Heart left ventricle (tissue), 16 donors: ENCODE data around the gene TGFBRAP1. TPM values are rescaled to one million over a fixed set of nuclear protein-coding genes. Genes with fewer than 3 reads are reported as not detected.
"Not testable (repeated sequence)": the region's sequence is repeated elsewhere in the genome, so short reads cannot be mapped to it uniquely, and the experiment has no call there.

Experiments
- ATAC-seq, 4 donors: fragments of 200-7000 bp; cut with Tn5 transposase; one replicate each; pipeline ENCODE4 v1.9.1; 2020 to 2022; ENCODE audit warnings: moderate library complexity in 4 of 4, mild to moderate bottlenecking in 3 of 4, moderate number of reproducible peaks in 1 of 4
- DNase-seq, 5 donors: peaks; one replicate each; pipeline ENCODE4 v3.0.0-alpha.2; 2020
- H3K27ac ChIP-seq, 12 donors: fragments of 200-600 bp; sonication (generic) in 4 of 12; one replicate each; pipeline versions ENCODE4 v1.5.0 to v1.8.0; 2016 to 2022; ENCODE audit warnings: mild to moderate bottlenecking in 2 of 12
- H3K27me3 ChIP-seq, 9 donors: fragments of 200-600 bp; sonication (generic) in 2 of 9; one replicate each; pipeline versions ENCODE4 v1.5.1 to v1.8.0; 2016 to 2022; ENCODE audit warnings: mild to moderate bottlenecking in 3 of 9
- H3K36me3 ChIP-seq, 9 donors: fragments of 200-600 bp; sonication (generic) in 2 of 9; one replicate each; pipeline versions ENCODE4 v1.5.0 to v1.8.0; 2018 to 2022; ENCODE audit warnings: mild to moderate bottlenecking in 2 of 9
- H3K4me1 ChIP-seq, 12 donors: fragments of 200-600 bp; sonication (generic) in 4 of 12; one replicate each; pipeline versions ENCODE4 v1.5.0 to v1.8.0; 2016 to 2022; ENCODE audit warnings: mild to moderate bottlenecking in 3 of 12
- H3K4me3 ChIP-seq, 12 donors: fragments of 200-600 bp; sonication (generic) in 4 of 12; one replicate each; pipeline versions ENCODE4 v1.5.0 to v1.8.0; 2017 to 2022; ENCODE audit warnings: mild to moderate bottlenecking in 9 of 12, moderate library complexity in 4 of 12
- H3K9me3 ChIP-seq, 12 donors: fragments of 200-600 bp; sonication (generic) in 4 of 12; one replicate each; pipeline versions ENCODE4 v1.5.0 to v1.8.0; 2016 to 2022; ENCODE audit warnings: mild to moderate bottlenecking in 1 of 12
- POLR2A ChIP-seq, 2 donors: fragments of 450-650 bp; IDR thresholded peaks; one replicate each; pipeline ENCODE4 v1.6.1; 2017; ENCODE audit warnings: antibody characterized with exemption in 2 of 2, mild to moderate bottlenecking in 2 of 2, moderate library complexity in 2 of 2
- WGBS, 4 donors: extraction: QIAGEN DNeasy Blood & Tissue Kit in 2 of 4; methylation state at CpG; one replicate each; pipeline versions ENCODE4 v1.1.5 to v1.1.7; 2013 to 2018; 5-methylcytosine and 5-hydroxymethylcytosine counted together
- intact Hi-C, 10 donors: fragments of 100-400 bp; cut with DNase I; formaldehyde crosslinking; loops; one replicate each; pipeline versions ENCODE4 v1.11.1 to v1.14.2; 2022
- polyA plus RNA-seq, 2 donors: library from polyadenylated mRNA; stranded (reverse); fragments of 200-250 nt; gene quantifications; one replicate each; pipeline ENCODE4 v1.2.3, GENCODE V29; 2013
- total RNA-seq, 9 donors: library from RNA; depleted of rRNA in 2 of 9; stranded (reverse); fragments of >200 nt in 2 of 9; fragmentation: NEBNext Ultra II Directional in 3 of 9; extraction: Animal tissue kit (Norgen Biotek cat#: 25700) in 3 of 9; gene quantifications; one replicate each; pipeline versions ENCODE4 v1.1.0 to v1.2.4, GENCODE V29; 2016 to 2023
- TF ChIP-seq, protein P1 (sequence below), 12 donors: fragments of 200-600 bp; sonication (generic) in 4 of 12; IDR thresholded peaks; one replicate each; pipeline versions ENCODE4 v1.5.0 to v1.8.0; 2018 to 2022; ENCODE audit warnings: antibody characterized with exemption in 12 of 12, mild to moderate bottlenecking in 5 of 12
- donor health status: ischemic (EF 13 %, LVEDD 7.1; RV severe dilation, severe dysfunction).
- donor health status: healthy with polysubstance abuse.
- donor health status: DM: no; HTN: yes; CAD: no.
- donor health status: DM: no; HTN: no; CAD: no.
- donor health status: ischemic (EF 25% LVEDD 6.9; RV normal size, moderate dysfunction).
- donor health status: ischemic (EF 25% LVEDD 5.7; RV mildly dilated, moderate dysfunction).
- donor health status: healthy.
- donor health status: DM: yes; HTN: yes; CAD: no.
- donor health status: ischemic (EF 35%, LVEDD 5.7; RV mildly dilated, moderate dysfunction).
- donor health status: nonischemic (EF 11% LVEDD 7.7; RV severe dilation, severe dysfunction).
- donor health status: DM: yes; HTN: yes; CAD: no.
- donor health status: PGD.
- donor health status: ischemic (EF 29% LVEDD 5.4; RV normal size, mild dysfunction).
- donor health status: nonischemic (EF 23%, LVEDD 6.1; RV moderate dilation, normal function).

The TGFBRAP1 gene
- total and polyA plus RNA-seq, 11 donors: 1.8 to 20.0 (median 10.8) TPM

DNA sequence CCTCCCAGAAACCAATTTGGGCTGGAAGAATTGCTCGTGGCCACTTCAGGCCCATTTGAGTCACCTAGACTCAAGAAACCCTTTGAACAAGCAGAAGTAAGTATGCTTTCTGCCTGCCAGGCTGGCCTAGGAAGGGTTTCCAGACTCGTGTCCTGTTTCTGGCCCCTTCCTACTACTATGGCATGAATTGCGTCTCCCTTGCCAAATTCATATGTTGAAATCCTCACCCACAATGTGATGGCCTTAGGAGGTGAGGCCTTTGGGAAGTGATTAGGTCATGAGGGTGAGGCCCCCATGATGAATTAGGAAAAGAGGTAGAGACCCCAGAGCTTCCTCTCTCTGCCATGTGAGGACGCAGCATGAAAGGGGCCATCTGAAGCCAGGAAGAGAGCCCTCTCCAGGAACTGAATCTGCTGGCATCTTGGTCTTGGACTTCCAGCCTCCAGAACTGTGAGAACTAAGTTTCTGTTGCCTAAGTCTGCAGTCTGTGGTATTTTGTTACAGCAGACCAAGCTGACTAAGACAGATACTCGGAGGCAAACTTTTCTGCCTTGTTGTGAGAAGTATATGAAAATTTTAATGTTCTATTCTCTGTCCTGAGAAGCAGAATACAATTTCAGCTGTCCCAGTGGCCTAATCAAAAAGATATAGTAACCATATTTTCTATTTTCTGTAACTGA is 74.9 kb downstream of the TGFBRAP1 start:
- no peak for TF ChIP-seq POLR2A (IDR thresholded peaks at IDR 0.05)
- TF ChIP-seq, protein P1, sequence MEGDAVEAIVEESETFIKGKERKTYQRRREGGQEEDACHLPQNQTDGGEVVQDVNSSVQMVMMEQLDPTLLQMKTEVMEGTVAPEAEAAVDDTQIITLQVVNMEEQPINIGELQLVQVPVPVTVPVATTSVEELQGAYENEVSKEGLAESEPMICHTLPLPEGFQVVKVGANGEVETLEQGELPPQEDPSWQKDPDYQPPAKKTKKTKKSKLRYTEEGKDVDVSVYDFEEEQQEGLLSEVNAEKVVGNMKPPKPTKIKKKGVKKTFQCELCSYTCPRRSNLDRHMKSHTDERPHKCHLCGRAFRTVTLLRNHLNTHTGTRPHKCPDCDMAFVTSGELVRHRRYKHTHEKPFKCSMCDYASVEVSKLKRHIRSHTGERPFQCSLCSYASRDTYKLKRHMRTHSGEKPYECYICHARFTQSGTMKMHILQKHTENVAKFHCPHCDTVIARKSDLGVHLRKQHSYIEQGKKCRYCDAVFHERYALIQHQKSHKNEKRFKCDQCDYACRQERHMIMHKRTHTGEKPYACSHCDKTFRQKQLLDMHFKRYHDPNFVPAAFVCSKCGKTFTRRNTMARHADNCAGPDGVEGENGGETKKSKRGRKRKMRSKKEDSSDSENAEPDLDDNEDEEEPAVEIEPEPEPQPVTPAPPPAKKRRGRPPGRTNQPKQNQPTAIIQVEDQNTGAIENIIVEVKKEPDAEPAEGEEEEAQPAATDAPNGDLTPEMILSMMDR (IDR thresholded peaks at IDR 0.05): no peak
- Histone ChIP-seq H3K9me3 (no peaks in the 10 kb centered on the region), H3K27me3 (no peaks in the 10 kb centered on the region), H3K27ac (no peak overlapping the region), H3K4me1 (no peaks in the 10 kb centered on the region), H3K36me3 (no peaks in the 10 kb centered on the region), H3K4me3 (no peak overlapping the region)
- intact Hi-C loops: no loop called here
- DNase-seq (no peak), ATAC-seq (no peak)
- 88 to 92% (median 89%) methylated on average over 5 of the region's 5 CpGs for WGBS, 4 donors

DNA sequence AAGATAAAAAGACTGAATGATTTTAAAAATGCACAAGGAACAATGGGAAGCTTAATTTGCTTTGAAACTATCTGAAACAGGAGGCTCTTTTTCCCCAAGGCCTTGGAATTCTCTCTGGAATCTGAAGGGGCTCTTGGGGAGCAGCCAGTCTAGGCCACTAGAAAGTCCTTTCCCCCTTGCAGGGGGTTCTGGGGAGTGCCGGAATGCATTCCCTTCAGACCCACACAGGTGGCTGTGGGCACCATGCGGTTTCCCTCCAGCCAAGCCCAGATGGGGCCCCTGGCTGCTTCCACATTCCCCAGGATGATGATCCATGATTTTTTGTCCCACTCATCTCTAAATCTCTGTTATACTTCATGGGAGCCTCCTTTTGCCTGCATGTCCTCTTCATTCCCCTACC is 77.3 kb downstream of the TGFBRAP1 start:
- no peak for ATAC-seq
- TF ChIP-seq, protein P1 (IDR thresholded peaks at IDR 0.05): no peak
- no peak for TF ChIP-seq POLR2A (IDR thresholded peaks at IDR 0.05)
- Histone ChIP-seq H3K4me3 (no peak overlapping the region), H3K27me3 (no peaks in the 10 kb centered on the region), H3K27ac (no peak overlapping the region), H3K36me3 (no peaks in the 10 kb centered on the region), H3K9me3 (no peaks in the 10 kb centered on the region), H3K4me1 (no peaks in the 10 kb centered on the region)
- 88 to 93% (median 89%) methylated on average over 2 of the region's 2 CpGs for WGBS, 4 donors
- intact Hi-C loops: no loop called here
- DNase-seq: no peak

DNA sequence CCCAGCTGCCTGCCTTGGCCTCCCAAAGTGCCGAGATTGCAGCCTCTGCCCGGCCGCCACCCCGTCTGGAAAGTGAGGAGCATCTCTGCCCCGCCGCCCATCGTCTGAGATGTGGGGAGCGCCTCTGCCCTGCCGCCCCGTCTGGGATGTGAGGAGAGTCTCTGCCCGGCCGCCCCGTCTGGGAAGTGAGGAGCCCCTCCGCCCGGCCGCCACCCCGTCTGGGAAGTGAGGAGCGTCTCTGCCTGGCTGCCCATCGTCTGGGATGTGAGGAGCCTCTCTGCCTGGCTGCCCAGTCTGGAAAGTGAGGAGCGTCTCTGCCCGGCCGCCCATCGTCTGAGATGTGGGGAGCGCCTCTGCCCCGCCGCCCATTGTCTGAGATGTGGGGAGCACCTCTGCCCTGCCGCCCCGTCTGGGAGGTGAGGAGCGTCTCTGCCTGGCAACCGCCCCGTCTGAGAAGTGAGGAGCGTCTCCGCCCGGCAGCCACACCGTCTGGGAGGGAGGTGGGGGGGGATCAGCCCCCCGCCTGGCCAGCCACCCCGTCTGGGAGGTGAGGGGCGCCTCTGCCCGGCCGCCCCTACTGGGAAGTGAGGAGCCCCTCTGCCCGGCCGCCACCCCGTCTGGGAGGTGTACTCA is 78.4 kb downstream of the TGFBRAP1 start:
- H3K27me3 ChIP-seq, H3K27ac ChIP-seq, H3K36me3 ChIP-seq, H3K4me1 ChIP-seq, DNase-seq, ATAC-seq, H3K4me3 ChIP-seq, intact Hi-C loops, H3K9me3 ChIP-seq: not testable (repeated sequence)
- 93 to 97% (median 95%) methylated on average over 33 to 43 of the region's 43 CpGs for WGBS, 4 donors

DNA sequence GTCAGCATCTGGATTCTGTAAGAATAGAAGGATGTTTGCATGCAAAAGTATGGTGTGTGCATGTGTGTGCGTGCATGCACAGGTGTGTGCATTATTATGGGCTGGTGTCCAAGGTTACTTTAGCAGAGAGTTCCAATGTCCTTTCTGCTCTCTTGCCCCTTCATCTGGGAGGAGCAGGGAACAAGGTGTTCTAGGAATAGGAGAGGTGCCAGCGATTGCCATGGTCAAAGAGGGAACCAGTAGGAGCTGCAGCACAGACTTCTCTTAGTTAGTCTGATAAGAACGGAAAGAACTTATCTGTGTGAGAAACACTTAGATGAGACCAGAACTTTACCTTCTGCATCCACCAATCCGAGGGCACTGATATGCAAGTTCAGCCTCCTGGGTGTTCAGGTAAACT is 79.6 kb downstream of the TGFBRAP1 start:
- Histone ChIP-seq H3K36me3 (no peaks in the 10 kb centered on the region), H3K27me3 (no peaks in the 10 kb centered on the region), H3K4me1 (no peaks in the 10 kb centered on the region), H3K9me3 (no peaks in the 10 kb centered on the region), H3K4me3 (no peak overlapping the region), H3K27ac (no peak overlapping the region)
- intact Hi-C loops: no loop called here
- DNase-seq (no peak), ATAC-seq (no peak)
- WGBS, 4 donors: 64 to 77% (median 76%) methylated on average over 4 of the region's 4 CpGs
- no peak for TF ChIP-seq POLR2A (IDR thresholded peaks at IDR 0.05)

DNA sequence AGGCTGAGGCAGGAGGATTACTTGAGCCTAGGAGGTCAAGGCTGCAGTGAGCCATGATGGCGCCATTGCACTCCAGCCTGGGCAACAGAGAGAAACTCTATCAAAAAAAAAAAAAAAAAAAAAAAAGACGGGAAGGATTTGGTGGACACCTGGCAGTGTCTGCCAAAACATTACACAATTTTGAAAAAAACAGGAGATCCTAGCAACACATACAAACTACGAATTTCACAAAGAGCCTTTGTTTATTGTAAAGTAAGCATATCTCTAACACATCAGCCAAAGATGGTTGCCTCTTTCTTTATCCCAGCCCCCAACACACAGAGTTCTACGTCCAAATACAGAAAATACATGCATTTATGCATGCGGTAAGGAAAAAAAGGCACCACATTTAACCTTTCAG is 80.4 kb downstream of the TGFBRAP1 start:
- Histone ChIP-seq H3K4me3 (no peak overlapping the region), H3K27ac (no peak overlapping the region), H3K27me3 (no peaks in the 10 kb centered on the region), H3K36me3 (no peaks in the 10 kb centered on the region), H3K4me1 (no peaks in the 10 kb centered on the region), H3K9me3 (no peaks in the 10 kb centered on the region)
- intact Hi-C loops: no loop called here
- 70 to 81% (median 78%) methylated on average over 5 of the region's 5 CpGs for WGBS, 4 donors
- TF ChIP-seq, protein P1 (IDR thresholded peaks at IDR 0.05): no peak
- TF ChIP-seq POLR2A (IDR thresholded peaks at IDR 0.05): no peak
- no peak for ATAC-seq
- no peak for DNase-seq
